ENCODE data around the gene SLC27A2.

SLC27A2 gene

DNA sequence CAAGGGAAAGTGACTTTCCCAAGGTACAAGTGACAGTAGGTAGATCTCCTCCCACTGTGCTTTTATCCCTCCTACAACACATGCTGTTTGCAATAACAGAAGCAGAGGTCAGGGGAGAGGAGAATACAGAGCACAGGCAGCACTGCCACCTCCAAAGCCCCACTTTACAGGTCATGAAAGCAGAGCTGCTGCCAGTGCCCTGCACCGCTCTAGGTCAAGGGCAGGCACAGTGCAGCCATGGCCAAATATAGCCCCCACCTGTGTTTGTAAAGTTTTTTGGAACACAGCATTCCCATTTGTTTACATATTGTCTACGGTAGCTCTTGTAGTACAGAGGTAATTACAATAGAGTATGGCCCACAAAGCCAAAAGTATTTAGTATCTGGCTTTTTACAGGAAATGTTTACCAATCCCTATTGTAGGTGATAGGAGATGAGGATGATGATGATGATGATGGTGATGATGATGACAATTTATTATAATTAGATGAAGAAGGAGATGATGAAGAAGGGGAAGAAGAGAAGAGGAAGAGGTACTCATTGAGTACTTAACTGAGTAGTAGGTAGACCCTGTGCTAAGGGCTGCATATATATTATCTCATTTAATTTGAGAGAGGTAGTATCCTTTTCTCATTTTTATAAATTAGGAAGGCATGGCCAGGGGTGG lies 63.1 kb downstream of the SLC27A2 start:
- DNase-seq: no peak

DNA sequence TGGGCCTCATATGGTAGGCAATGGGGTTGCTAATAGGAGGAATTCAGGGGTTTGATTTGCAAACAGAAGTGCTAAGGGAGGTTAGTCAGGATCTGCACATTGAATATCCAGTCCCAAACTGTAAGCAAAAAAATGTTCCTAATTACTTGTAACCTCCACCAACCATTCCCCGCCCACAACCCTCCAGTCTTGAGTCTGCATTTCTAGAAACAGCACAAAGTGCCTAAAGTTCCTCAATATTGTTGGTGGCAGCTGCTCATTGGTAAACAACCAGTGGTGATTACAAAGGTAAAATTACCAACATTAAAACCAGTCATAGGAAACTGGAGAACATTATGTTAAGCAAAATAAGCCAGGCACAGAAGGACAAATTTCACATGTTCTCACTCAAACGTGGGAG lies 64.6 kb downstream of the SLC27A2 start:
- no peak for DNase-seq

GRCh38 chr15:50247819-50248655 lies 66.0 kb downstream of the SLC27A2 start:
- DNase-seq: no peak

DNA sequence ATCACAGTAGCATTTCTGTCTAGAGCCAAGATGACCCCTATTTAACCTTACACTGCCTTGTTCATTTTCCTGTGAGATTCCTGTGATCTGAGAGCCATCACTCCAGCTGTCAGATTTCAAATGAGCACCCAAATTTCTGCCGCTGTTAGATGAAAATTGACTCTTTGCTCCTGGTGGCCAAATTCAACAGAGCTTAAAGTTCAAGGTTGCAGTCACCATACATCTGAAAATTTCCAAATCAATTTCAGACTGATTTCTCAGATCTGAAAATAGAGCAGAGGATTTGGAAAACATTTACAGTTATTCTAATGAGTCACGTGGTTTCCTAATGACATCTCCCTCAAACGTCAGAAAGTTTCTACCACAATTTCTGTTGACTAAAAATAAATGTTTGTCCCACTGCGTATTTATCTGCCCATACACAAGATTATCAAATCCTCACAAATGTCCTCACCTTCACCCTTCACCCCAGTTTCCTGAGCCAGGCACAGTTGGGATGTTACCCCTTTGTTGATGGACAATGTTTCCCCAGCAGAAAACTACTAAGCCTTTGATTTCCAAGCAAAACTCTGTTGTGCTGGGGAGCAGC lies 67.1 kb downstream of the SLC27A2 start:
- DNase-seq: no peak

DNA sequence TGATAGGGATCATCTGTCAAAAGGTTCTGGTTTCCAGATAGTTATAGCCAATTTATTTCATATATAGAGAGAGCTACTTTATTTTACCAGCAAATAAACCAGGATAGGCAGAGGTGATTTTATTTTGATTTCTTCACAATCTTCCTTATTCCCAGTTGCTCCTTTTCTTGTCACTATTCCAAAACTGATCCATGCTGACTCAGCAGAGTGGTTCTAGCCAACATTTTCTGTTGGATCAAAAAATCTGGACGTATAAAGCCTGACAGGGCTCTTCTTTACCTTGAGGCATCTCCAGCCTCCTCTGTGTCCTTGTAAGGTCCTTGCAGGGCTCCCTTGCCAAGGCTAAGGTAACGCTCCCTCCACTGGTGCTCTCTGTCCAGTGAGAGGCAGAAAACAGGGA lies 67.7 kb downstream of the SLC27A2 start:
- no peak for DNase-seq

DNA sequence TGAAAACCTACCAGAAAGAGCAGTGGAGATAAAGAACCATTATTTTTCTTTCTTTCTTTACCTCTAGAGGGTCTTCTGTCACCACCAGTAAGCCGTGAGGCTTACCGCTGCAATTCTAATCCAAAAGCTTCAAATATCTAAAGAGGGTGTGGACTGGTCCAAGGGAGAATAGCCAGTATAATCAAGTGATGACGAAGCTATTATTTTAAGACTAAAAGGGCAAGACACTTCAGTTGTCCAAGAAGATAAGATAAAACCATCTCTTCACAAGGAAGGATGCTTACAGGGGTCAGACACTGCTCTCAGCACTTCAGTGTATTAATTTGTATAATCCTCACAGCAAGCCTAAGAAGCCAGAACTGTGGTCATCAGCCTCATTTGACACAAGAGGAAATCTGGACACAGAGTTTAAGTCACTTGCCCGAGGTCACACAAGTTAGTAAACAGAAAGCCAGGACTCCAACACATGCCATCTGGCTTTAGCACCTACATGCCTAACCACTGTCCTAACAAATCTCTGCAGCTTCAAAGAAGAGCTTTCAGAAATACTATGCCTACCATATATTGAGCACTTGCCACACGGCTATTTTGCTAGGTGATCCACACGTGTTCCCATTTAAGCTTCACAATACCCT lies 68.9 kb downstream of the SLC27A2 start:
- DNase-seq: no peak

- DNase-seq: no peak
Observed at GRCh38 chr15:50251638-50252182, 69.7 kb downstream of the SLC27A2 start.

- no peak for DNase-seq
Observed at GRCh38 chr15:50252556-50252955, 70.6 kb downstream of the SLC27A2 start.

DNA sequence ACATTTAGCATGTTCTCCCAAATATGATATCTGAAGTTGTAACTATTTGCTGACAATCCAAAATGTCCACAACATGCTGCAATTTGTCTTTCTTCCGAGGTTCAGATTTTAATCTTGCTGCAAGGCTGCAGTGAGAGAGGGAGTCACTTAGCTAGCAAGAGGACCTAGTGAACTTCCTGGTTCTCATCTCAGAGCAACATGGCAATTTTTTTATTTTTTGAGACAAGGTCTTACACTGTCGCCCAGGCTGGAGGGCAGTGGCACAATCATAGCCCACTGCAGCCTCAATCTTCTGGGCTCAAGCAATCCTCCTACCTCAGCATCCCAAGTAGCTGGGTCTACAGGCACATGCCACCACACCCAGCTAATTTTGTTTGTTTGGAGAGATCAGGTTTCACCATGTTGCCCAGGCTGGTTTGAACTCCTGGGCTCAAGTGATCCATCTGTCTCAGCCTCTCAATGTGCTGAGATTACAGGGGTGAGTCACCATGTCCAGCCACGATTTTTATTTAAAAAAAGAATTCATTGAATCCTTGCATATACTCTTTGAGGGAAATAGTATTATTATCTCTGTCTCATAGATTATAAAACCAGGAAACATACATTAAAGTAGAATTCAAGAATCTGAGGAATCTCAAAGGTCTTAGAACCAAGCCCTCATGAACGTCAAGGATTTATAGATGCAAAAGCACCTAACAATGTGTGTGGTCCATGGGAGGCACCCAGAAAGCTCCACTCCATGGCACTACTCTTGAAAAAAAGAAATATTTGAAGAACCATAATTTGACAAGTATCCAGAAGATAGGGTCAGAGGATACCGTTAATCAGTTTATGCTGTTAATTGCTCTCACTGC lies 74.4 kb downstream of the SLC27A2 start:
- no peak for DNase-seq

DNA sequence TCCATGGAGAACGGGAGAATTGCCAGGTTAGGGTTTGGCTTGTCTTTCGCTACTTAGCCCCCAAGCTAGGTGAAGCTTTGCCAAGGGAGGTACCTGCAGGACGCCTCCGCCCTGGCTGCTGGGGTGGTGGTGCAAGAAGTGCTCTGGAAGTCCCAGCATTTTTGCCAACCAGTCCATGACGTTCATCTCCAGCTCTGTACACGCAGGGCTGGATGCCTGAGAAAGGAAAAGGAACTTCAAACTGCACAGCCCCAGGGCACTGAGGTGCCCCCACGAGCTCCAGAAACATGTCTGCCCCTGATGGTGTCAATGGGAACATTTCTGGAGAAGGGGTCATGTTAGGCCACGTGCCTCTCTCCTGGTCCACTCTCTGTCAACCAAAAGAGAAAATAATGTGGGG lies 75.3 kb downstream of the SLC27A2 start:
- no peak for DNase-seq

DNA sequence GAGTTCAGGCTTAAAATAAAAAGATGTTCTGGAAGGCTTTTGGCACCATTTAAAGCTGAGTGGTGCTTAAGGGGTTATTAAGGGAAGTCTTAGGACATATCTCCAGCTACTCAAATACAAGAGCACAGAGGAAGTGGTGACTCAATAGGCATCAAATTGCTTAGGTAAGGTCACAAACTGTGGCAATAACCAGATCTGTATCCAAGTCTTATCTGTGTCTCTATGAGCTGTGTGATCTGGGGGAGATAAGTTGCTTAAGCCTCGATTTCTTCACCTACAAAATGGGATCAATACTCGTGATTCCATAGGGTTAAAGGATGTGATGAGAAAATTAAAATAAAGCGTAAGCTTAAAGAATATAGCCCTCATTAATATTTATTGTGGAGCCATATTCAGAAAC lies 75.9 kb downstream of the SLC27A2 start:
- no peak for DNase-seq

GRCh38 chr15:50259276-50259675 lies 77.3 kb downstream of the SLC27A2 start:
- DNase-seq: no peak

DNA sequence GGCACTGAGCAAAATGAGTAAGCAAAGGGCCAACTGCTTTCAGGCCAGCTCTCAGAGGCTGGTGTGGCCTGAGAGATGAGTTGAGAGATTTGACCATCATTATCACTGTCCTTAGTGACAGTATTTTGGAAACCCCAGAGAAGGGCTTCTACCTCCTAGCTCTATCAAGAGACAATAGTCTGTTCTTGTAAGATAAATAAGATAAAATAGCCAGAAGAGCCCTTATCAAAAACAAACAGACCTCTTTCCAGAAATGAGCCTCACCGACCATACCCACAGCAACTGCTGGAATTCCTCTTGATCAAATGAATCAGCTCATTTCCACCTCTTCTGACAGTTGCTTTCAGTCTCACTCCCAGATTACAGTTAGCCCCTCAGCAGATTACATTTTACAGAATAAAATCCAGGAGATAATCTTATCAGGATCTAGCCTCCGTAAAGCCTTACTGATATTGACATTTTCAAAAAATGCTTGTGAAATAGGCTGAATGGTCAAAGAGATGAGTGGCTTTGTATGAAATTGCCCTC lies 79.0 kb downstream of the SLC27A2 start:
- no peak for DNase-seq

DNA sequence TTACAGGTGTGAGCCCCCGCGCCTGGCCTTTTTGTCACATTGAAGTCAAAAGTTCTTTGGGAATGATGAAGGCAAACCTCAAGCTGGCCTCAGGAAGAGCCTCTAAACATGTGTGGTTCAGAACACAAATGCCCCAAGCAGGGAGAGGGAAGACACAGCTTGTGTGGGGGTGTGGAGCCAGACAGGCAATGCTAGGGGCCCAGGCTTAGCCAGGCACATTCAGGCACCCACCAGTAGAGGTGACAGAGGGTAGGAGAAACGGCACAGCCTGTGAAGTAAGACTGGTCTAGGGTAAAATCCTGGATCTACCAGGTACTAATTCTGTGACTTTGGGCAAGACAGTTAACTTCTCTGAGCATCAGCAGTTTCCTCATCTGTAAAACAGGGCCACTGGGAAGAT lies 80.0 kb downstream of the SLC27A2 start:
- no peak for DNase-seq

- no peak for DNase-seq
Observed at GRCh38 chr15:50262533-50262932, 80.5 kb downstream of the SLC27A2 start.

DNA sequence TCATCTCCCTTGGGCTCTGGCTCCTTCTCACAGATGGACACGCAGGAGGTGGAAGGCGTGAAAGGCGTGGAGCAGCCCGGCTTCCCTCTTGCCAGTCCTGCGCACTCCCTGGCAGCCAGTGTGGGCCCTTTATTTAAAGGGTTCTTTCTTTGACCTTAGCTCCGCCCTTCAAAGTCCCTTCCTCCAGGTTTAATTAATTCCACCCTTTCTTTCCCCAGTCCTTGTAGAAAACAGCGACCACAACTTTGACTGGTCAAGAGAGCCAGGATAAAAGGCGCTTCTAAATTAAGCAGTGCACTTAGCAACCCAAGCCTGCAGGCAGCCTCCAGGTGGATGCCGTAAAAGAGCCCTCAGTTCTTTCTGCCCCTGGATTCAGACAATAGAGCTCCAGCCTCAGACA lies 83.6 kb downstream of the SLC27A2 start, which contains the start of gene HDC:
Gene HDC (minus strand): TSS at position 107 of the 400 bp plus-strand sequence. CDS start 103 bp downstream, at position 4.
- no peak for DNase-seq

- DNase-seq: no peak
Observed at GRCh38 chr15:50267577-50267976, 85.6 kb downstream of the SLC27A2 start.

DNA sequence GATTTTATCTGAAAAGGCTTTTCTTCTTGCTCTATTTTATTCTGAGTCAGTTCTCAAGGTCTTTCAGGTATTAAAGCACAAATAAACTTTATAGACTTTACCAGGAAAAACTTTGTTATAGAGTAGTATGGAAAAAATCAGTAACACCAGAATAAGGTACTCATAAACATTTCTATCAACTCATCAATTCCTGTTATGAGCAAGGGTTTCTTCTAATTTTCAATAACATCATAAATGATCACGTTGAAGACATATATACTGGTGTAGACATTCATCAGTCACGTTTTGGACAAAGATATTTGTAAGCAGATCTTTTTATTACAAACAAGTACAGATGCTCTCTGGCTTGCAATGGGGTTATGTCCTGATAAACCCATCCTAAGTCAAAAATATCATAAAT lies 93.1 kb downstream of the SLC27A2 start:
- DNase-seq: no peak

DNA sequence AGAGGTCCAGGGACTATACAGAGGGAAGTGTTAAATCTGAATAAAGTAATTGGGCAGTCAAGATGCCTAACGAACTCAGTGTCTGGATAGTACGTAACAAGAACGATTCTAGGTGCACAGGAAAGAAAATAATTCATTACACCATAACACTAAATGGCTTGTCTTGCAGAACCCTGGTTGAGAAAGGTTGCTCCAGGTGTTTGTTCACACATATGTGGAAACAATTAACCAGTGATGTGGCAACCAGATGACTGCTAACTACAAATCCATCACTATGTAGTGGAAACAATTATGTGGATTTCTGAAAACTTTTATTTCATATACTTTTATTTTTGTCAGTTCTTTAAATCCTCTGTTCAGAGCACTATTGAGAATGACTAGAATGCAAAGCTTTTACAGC lies 93.9 kb downstream of the SLC27A2 start:
- DNase-seq: no peak

GRCh38 chr15:50277370-50277769 lies 95.4 kb downstream of the SLC27A2 start:
- no peak for DNase-seq

GRCh38 chr15:50278496-50278895 lies 96.5 kb downstream of the SLC27A2 start:
- no peak for DNase-seq

DNA sequence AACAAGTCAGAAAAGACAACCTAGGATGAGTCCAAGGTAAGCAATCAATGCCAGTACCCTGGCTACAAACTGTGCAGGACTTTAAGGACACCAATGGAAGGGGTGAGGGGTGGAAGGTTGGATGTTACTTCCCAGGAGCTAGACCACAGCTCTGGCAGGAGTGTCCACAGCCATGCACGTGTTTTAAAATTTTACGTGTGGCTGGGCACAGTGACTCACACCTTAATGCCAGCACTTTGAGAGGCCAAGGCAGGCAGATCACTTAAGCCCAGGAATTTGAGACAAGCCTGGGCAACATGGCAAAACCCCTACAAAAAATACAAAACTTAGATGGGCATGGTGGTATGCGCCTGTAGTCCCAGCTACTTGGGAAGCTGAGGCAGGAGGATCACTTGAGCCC lies 98.3 kb downstream of the SLC27A2 start:
- no peak for DNase-seq
